Mesenchymal stem cell (in vitro differentiated cells and primary cell): ENCODE data around the gene DSCAM.

Experiments used
- DNase-seq: peaks from one replicate; pipeline ENCODE4 v3.0.0-alpha.2; 2013
- H2AFZ ChIP-seq: one replicate; pipeline ENCODE4 v1.6.1; 2013; ENCODE audit warnings: low read depth, mild to moderate bottlenecking, control low read depth, inconsistent platforms, low read length, moderate library complexity
- H2AK5ac ChIP-seq: 2 replicates; pipeline ENCODE4 v1.6.1; 2013; ENCODE audit warnings: low read length, moderate library complexity, mild to moderate bottlenecking, inconsistent platforms; ENCODE audit not compliant: severe bottlenecking
- H2BK120ac ChIP-seq: one replicate; pipeline ENCODE4 v1.6.1; 2013; ENCODE audit warnings: low read depth, mild to moderate bottlenecking, inconsistent platforms, low read length, moderate library complexity
- H2BK12ac ChIP-seq, 2 experiments: one replicate each; pipeline ENCODE4 v1.6.1; 2013; ENCODE audit warnings: inconsistent platforms in 2 of 2, low read length in 2 of 2, mild to moderate bottlenecking in 2 of 2, moderate library complexity in 2 of 2, control low read depth in 1 of 2
- H2BK15ac ChIP-seq: one replicate; pipeline ENCODE4 v1.6.1; 2013; ENCODE audit warnings: mild to moderate bottlenecking, low read depth, inconsistent platforms; ENCODE audit not compliant: poor library complexity, severe bottlenecking
- H2BK5ac ChIP-seq: 2 replicates; pipeline ENCODE4 v1.6.1; 2013; ENCODE audit warnings: low read depth, mild to moderate bottlenecking, low read length, control low read depth, inconsistent platforms; ENCODE audit not compliant: poor library complexity, severe bottlenecking
- H3K14ac ChIP-seq, 2 experiments: one replicate each; pipeline ENCODE4 v1.6.1; 2013; ENCODE audit warnings: inconsistent platforms in 2 of 2, low read length in 2 of 2, control low read depth in 1 of 2, mild to moderate bottlenecking in 1 of 2, moderate library complexity in 1 of 2
- H3K18ac ChIP-seq, 2 experiments: one replicate each; pipeline ENCODE4 v1.6.1; 2013; ENCODE audit warnings: inconsistent platforms in 2 of 2, low read length in 2 of 2, control low read depth in 1 of 2, low read depth in 1 of 2, mild to moderate bottlenecking in 1 of 2
- H3K23ac ChIP-seq, 2 experiments: one replicate each; pipeline ENCODE4 v1.6.1; 2013; ENCODE audit warnings: inconsistent platforms in 2 of 2, low read length in 2 of 2, mild to moderate bottlenecking in 2 of 2, moderate library complexity in 2 of 2, control low read depth in 1 of 2
- H3K27ac ChIP-seq: 2 replicates; pipeline ENCODE4 v1.5.1; 2013; ENCODE audit warnings: mild to moderate bottlenecking, moderate library complexity, low read length, control low read depth, inconsistent platforms; ENCODE audit not compliant: poor library complexity, severe bottlenecking
- H3K27me3 ChIP-seq, 2 experiments: 2 replicates each; pipeline versions ENCODE4 v1.6.1 to v1.7.0; 2013; ENCODE audit warnings: low read length in 2 of 2, mild to moderate bottlenecking in 2 of 2, moderate library complexity in 2 of 2, control low read depth in 1 of 2, inconsistent platforms in 1 of 2; ENCODE audit not compliant: control insufficient read depth in 1 of 2, insufficient read depth in 1 of 2
- H3K36me3 ChIP-seq, 2 experiments: 2 replicates each; pipeline versions ENCODE4 v1.6.1 to v1.7.0; 2013; ENCODE audit warnings: low read length in 2 of 2, control low read depth in 1 of 2, inconsistent platforms in 1 of 2, low read depth in 1 of 2, mild to moderate bottlenecking in 1 of 2; ENCODE audit not compliant: insufficient read depth in 2 of 2, control insufficient read depth in 1 of 2
- H3K4ac ChIP-seq, 2 experiments: one replicate each; pipeline ENCODE4 v1.6.1; 2013; ENCODE audit warnings: inconsistent platforms in 2 of 2, low read length in 2 of 2, mild to moderate bottlenecking in 2 of 2, moderate library complexity in 2 of 2, control low read depth in 1 of 2, low read depth in 1 of 2
- H3K4me1 ChIP-seq: 2 replicates; pipeline ENCODE4 v1.6.1; 2013; ENCODE audit warnings: low read depth, low read length, control low read depth; ENCODE audit not compliant: control insufficient read depth, insufficient read depth
- H3K4me2 ChIP-seq: 2 replicates; pipeline ENCODE4 v1.6.1; 2013; ENCODE audit warnings: low read length, mild to moderate bottlenecking, inconsistent platforms; ENCODE audit not compliant: poor library complexity, severe bottlenecking
- H3K4me3 ChIP-seq, 2 experiments: 2 replicates each; pipeline versions ENCODE4 v1.5.1 to v1.7.0; 2013; ENCODE audit warnings: low read length in 2 of 2, mild to moderate bottlenecking in 2 of 2, control low read depth in 1 of 2, low read depth in 1 of 2; ENCODE audit not compliant: insufficient read depth in 1 of 2
- H3K79me1 ChIP-seq: replicated peaks from 2 replicates; pipeline ENCODE4 v1.6.1; 2013; ENCODE audit warnings: mild to moderate bottlenecking, control low read depth, low read length, inconsistent platforms; ENCODE audit not compliant: poor library complexity, severe bottlenecking
- H3K9ac ChIP-seq: 2 replicates; pipeline ENCODE4 v1.7.0; 2013; ENCODE audit warnings: mild to moderate bottlenecking, low read length, moderate library complexity
- H3K9me3 ChIP-seq: 2 replicates; pipeline ENCODE4 v1.7.0; 2013; ENCODE audit warnings: mild to moderate bottlenecking, low read length; ENCODE audit not compliant: control insufficient read depth
- H4K8ac ChIP-seq: one replicate; pipeline ENCODE4 v1.6.1; 2013; ENCODE audit warnings: inconsistent platforms, mild to moderate bottlenecking, low read length, moderate library complexity
- H4K91ac ChIP-seq: one replicate; pipeline ENCODE4 v1.6.1; 2013; ENCODE audit warnings: mild to moderate bottlenecking, low read length, inconsistent platforms
- WGBS: methylation state at CpG from one replicate; pipeline ENCODE4 v1.1.7; 2013; ENCODE audit warnings: mixed read lengths; 5-methylcytosine and 5-hydroxymethylcytosine counted together

DSCAM gene

GRCh38 chr21:40689217-40689616 is 157.7 kb downstream of the DSCAM start:
- H3K23ac ChIP-seq: no peak overlapping the region
- no peak overlapping the region for H3K14ac ChIP-seq
- H3K4ac ChIP-seq: no peak overlapping the region
- no peak overlapping the region for H3K27ac ChIP-seq
- no peak overlapping the region for H2BK5ac ChIP-seq
- no peaks in the 10 kb centered on the region for H3K9me3 ChIP-seq
- H3K4me2 ChIP-seq: no peak overlapping the region
- H2AK5ac ChIP-seq: no peak overlapping the region
- no peak overlapping the region for H4K8ac ChIP-seq
- WGBS: 68% methylated on average over 4 of the region's 4 CpGs
- no peak overlapping the region for H2BK12ac ChIP-seq
- H3K27me3 ChIP-seq: no peaks in the 10 kb centered on the region
- H2BK15ac ChIP-seq: no peak overlapping the region
- H2BK120ac ChIP-seq: no peak overlapping the region
- no peaks in the 10 kb centered on the region for H3K4me1 ChIP-seq
- H3K36me3 ChIP-seq: no peaks in the 10 kb centered on the region
- H2AFZ ChIP-seq: no peak overlapping the region
- H3K9ac ChIP-seq: no peak overlapping the region
- no peak overlapping the region for H3K18ac ChIP-seq
- DNase-seq: no peak
- H4K91ac ChIP-seq: no peak overlapping the region
- H3K4me3 ChIP-seq: no peak overlapping the region
- H3K79me1 ChIP-seq: no peaks in the 10 kb centered on the region

GRCh38 chr21:40688106-40688864 is 158.7 kb downstream of the DSCAM start:
- Histone ChIP-seq H3K4me3 (no peak overlapping the region), H3K23ac (no peak overlapping the region), H3K27me3 (no peaks in the 10 kb centered on the region), H2BK15ac (no peak overlapping the region), H2AFZ (no peak overlapping the region), H4K8ac (no peak overlapping the region), H2BK12ac (no peak overlapping the region), H2BK120ac (no peak overlapping the region), H3K18ac (no peak overlapping the region), H3K4me2 (no peak overlapping the region), H2BK5ac (no peak overlapping the region), H3K4me1 (no peaks in the 10 kb centered on the region), H3K27ac (no peak overlapping the region), H2AK5ac (no peak overlapping the region), H3K36me3 (no peaks in the 10 kb centered on the region), H3K9me3 (no peaks in the 10 kb centered on the region), H3K4ac (no peak overlapping the region), H3K79me1 (no peaks in the 10 kb centered on the region), H3K14ac (no peak overlapping the region), H4K91ac (no peak overlapping the region), H3K9ac (no peak overlapping the region)
- WGBS: 14% methylated on average over 3 of the region's 5 CpGs
- no peak for DNase-seq

DNA sequence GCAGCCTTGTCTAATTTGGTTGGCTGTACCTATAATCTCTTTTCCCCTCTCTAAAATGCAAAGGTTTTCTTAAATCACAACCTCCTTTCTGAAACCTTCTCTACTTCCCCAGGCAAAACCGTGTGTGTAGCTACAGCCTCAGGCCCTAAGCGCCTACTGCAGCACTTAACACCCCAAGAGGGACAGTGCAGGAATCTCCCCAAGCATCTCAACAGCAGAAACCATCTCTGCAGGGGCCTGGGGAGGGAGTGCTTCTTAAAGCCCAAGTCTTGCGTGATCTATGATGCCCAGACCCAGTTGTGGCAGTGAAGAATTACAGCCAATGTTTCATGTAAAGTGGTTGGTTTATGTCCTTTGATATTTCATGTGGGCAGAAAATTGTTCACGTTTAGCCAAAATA is 159.3 kb downstream of the DSCAM start:
- no peak overlapping the region for H4K91ac ChIP-seq
- 29% methylated on average over 3 of the region's 4 CpGs for WGBS
- no peak overlapping the region for H3K4ac ChIP-seq
- no peak overlapping the region for H3K18ac ChIP-seq
- H3K27me3 ChIP-seq: no peaks in the 10 kb centered on the region
- no peak overlapping the region for H3K9ac ChIP-seq
- H3K79me1 ChIP-seq: no peaks in the 10 kb centered on the region
- no peak overlapping the region for H3K4me3 ChIP-seq
- H2BK120ac ChIP-seq: no peak overlapping the region
- H2BK12ac ChIP-seq: no peak overlapping the region
- H3K4me2 ChIP-seq: no peak overlapping the region
- H3K14ac ChIP-seq: no peak overlapping the region
- no peak overlapping the region for H3K23ac ChIP-seq
- no peak overlapping the region for H2AK5ac ChIP-seq
- no peak overlapping the region for H3K27ac ChIP-seq
- H3K9me3 ChIP-seq: no peaks in the 10 kb centered on the region
- no peaks in the 10 kb centered on the region for H3K36me3 ChIP-seq
- H4K8ac ChIP-seq: no peak overlapping the region
- no peak overlapping the region for H2BK5ac ChIP-seq
- H3K4me1 ChIP-seq: no peaks in the 10 kb centered on the region
- no peak overlapping the region for H2BK15ac ChIP-seq
- no peak for DNase-seq
- H2AFZ ChIP-seq: no peak overlapping the region

DNA sequence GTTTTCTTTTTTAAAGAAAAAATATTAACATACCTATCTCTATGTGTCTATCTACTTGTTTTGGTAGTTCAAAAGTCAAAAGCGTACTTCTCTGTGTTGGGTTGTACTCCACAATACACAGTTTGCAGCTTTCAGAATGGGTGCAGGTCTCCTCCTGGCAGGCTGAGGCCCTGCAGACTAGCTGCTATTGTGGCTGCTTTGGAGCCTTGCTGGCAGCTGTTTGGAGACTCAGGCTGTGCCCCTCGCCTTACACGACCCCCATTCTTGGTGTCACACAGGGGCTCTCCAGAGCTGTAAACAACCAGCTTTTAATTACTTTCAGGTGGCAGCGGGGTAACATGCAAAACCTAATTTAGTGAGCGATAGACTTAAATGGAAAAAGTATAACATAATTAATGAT is 160.4 kb downstream of the DSCAM start:
- Histone ChIP-seq H3K23ac (no peak overlapping the region), H3K36me3 (no peaks in the 10 kb centered on the region), H2BK5ac (no peak overlapping the region), H3K18ac (no peak overlapping the region), H2AFZ (no peak overlapping the region), H2AK5ac (no peak overlapping the region), H4K91ac (no peak overlapping the region), H4K8ac (no peak overlapping the region), H2BK120ac (no peak overlapping the region), H3K27me3 (no peaks in the 10 kb centered on the region), H2BK15ac (no peak overlapping the region), H3K4me1 (no peaks in the 10 kb centered on the region), H3K14ac (no peak overlapping the region), H3K79me1 (no peaks in the 10 kb centered on the region), H2BK12ac (no peak overlapping the region), H3K9ac (no peak overlapping the region), H3K27ac (no peak overlapping the region), H3K4me3 (no peak overlapping the region), H3K4ac (no peak overlapping the region), H3K4me2 (no peak overlapping the region), H3K9me3 (no peaks in the 10 kb centered on the region)
- 71% methylated on average over 3 of the region's 5 CpGs for WGBS
- DNase-seq: no peak
